Esophagus (tissue), 2 donors: ENCODE measurements around the gene DBX1. TPM values are rescaled to one million over a fixed set of nuclear protein-coding genes. Genes with fewer than 3 reads are reported as not detected.

Source experiments
- H3K27ac ChIP-seq, 2 donors: one replicate each; pipeline ENCODE4 v1.5.1; 2013; ENCODE audit warnings: low read depth in 2 of 2, mild to moderate bottlenecking in 2 of 2, inconsistent platforms in 1 of 2, low read length in 1 of 2, moderate library complexity in 1 of 2
- H3K27me3 ChIP-seq, 2 donors: one replicate each; pipeline ENCODE4 v1.6.1; 2013; ENCODE audit warnings: low read length in 2 of 2, control low read depth in 1 of 2, mild to moderate bottlenecking in 1 of 2; ENCODE audit not compliant: insufficient read depth in 2 of 2, control insufficient read depth in 1 of 2
- H3K36me3 ChIP-seq, 2 donors: one replicate each; pipeline ENCODE4 v1.6.1; 2013; ENCODE audit warnings: low read length in 1 of 2; ENCODE audit not compliant: control insufficient read depth in 2 of 2, insufficient read depth in 2 of 2
- H3K4me1 ChIP-seq, 2 donors: one replicate each; pipeline ENCODE4 v1.6.1; 2013; ENCODE audit warnings: low read length in 1 of 2; ENCODE audit not compliant: control insufficient read depth in 2 of 2, insufficient read depth in 2 of 2
- H3K4me3 ChIP-seq, 2 donors: one replicate each; pipeline ENCODE4 v1.5.1; 2013; ENCODE audit warnings: low read length in 2 of 2, mild to moderate bottlenecking in 2 of 2, low read depth in 1 of 2, moderate library complexity in 1 of 2
- H3K9me3 ChIP-seq, 2 donors: one replicate each; pipeline ENCODE4 v1.6.1; 2013; ENCODE audit warnings: mild to moderate bottlenecking in 2 of 2, low read depth in 1 of 2, low read length in 1 of 2, moderate library complexity in 1 of 2; ENCODE audit not compliant: control insufficient read depth in 2 of 2, insufficient read depth in 1 of 2
- WGBS, 2 donors: extraction: QIAGEN DNeasy Blood & Tissue Kit; methylation state at CpG; one replicate each; pipeline ENCODE4 v1.1.7; 2013; 5-methylcytosine and 5-hydroxymethylcytosine counted together
- polyA plus RNA-seq, 2 donors: library from polyadenylated mRNA; stranded (reverse); fragments of 200-250 nt; gene quantifications; one replicate each; pipeline ENCODE4 v1.2.3, GENCODE V29; 2013
- donor health status: healthy with polysubstance abuse.
- donor health status: Bipolar disorder and iron deficiency.

The DBX1 gene
- polyA plus RNA-seq, 2 donors = not detected

GRCh38 chr11:20126724-20127123, 33.6 kb downstream of the DBX1 start:
- 71 to 79% methylated on average over 8 of the region's 8 CpGs for WGBS, 2 donors
- H3K4me1 ChIP-seq = peaks cover 0 to 1% of the 10 kb centered on the region in 2 donors

DNA sequence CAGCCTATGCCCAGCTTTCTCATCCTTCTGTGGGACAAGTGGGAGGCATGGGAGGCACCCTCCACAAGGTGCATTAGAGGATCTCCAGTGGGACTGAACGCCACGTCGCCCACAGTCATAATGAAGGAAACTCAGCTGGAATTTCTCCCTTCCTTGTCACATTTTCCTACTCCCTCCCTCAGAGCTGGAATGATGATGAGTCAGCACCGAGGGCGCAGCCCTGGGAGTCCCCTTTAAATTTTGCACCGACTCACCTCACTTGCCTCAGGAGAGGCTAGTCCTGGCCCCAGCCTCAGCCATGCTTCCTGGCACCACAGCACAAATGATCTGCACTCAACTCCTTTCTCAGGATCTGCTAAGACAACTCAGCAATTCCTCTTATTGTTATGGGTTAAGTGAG, 34.3 kb downstream of the DBX1 start:
- no peaks in the 10 kb centered on the region for H3K36me3 ChIP-seq
- WGBS, 2 donors = 58 to 65% methylated on average over 6 of the region's 6 CpGs
- no peaks in the 10 kb centered on the region for H3K4me1 ChIP-seq
- no peak overlapping the region for H3K27ac ChIP-seq
- no peaks in the 10 kb centered on the region for H3K9me3 ChIP-seq
- H3K27me3 ChIP-seq = no peaks in the 10 kb centered on the region
- no peak overlapping the region for H3K4me3 ChIP-seq

More at GRCh38 chr11:20126724-20127123, 33.6 kb downstream of the DBX1 start:
- no peaks in the 10 kb centered on the region for H3K27me3 ChIP-seq
- H3K27ac ChIP-seq = no peak overlapping the region
- H3K36me3 ChIP-seq = no peaks in the 10 kb centered on the region
- no peak overlapping the region for H3K4me3 ChIP-seq
- H3K9me3 ChIP-seq = no peaks in the 10 kb centered on the region

GRCh38 chr11:20122131-20122530, 38.1 kb downstream of the DBX1 start:
- Histone ChIP-seq H3K36me3 (peaks cover 6 to 18% of the 10 kb centered on the region in 2 donors), H3K4me3 (no peak overlapping the region), H3K27me3 (no peaks in the 10 kb centered on the region), H3K27ac (no peak overlapping the region), H3K9me3 (no peaks in the 10 kb centered on the region), H3K4me1 (no peaks in the 10 kb centered on the region)
- 74 to 83% methylated on average over 3 of the region's 3 CpGs for WGBS, 2 donors

GRCh38 chr11:20120134-20120925, 39.9 kb downstream of the DBX1 start:
- Histone ChIP-seq H3K27ac (no peak overlapping the region), H3K36me3 (peaks cover 6 to 20% of the 10 kb centered on the region in 2 donors), H3K27me3 (no peaks in the 10 kb centered on the region), H3K4me1 (no peaks in the 10 kb centered on the region), H3K9me3 (no peaks in the 10 kb centered on the region), H3K4me3 (no peak overlapping the region)
- 89 to 92% methylated on average over 7 of the region's 7 CpGs for WGBS, 2 donors

- H3K9me3 ChIP-seq = no peaks in the 10 kb centered on the region
- WGBS, 2 donors = 91 to 93% methylated on average over 12 of the region's 12 CpGs
- H3K36me3 ChIP-seq = peaks cover 6 to 26% of the 10 kb centered on the region in 2 donors
These were observed 41.0 kb downstream of the DBX1 start for GRCh38 chr11:20119315-20119714.

GRCh38 chr11:20118209-20118608, 42.1 kb downstream of the DBX1 start:
- H3K36me3 ChIP-seq = peaks cover 6 to 26% of the 10 kb centered on the region in 2 donors
- H3K27me3 ChIP-seq = no peaks in the 10 kb centered on the region
- H3K4me1 ChIP-seq = no peaks in the 10 kb centered on the region
- no peaks in the 10 kb centered on the region for H3K9me3 ChIP-seq
- WGBS, 2 donors = 94% methylated on average over 15 of the region's 15 CpGs
- no peak overlapping the region for H3K27ac ChIP-seq
- no peak overlapping the region for H3K4me3 ChIP-seq

More at GRCh38 chr11:20119315-20119714, 41.0 kb downstream of the DBX1 start:
- Histone ChIP-seq H3K27ac (no peak overlapping the region), H3K4me3 (no peak overlapping the region), H3K27me3 (no peaks in the 10 kb centered on the region), H3K4me1 (no peaks in the 10 kb centered on the region)

- no peak overlapping the region for H3K27ac ChIP-seq
- 71 to 81% methylated on average over 5 of the region's 5 CpGs for WGBS, 2 donors
- H3K4me1 ChIP-seq = peaks cover 4 to 6% of the 10 kb centered on the region in 2 donors
- peaks cover 6 to 26% of the 10 kb centered on the region in 2 donors for H3K36me3 ChIP-seq
- H3K4me3 ChIP-seq = no peak overlapping the region
- no peaks in the 10 kb centered on the region for H3K9me3 ChIP-seq
- H3K27me3 ChIP-seq = no peaks in the 10 kb centered on the region
These were observed 43.0 kb downstream of the DBX1 start for GRCh38 chr11:20117291-20117690.

GRCh38 chr11:20116825-20117224, 43.5 kb downstream of the DBX1 start:
- Histone ChIP-seq H3K9me3 (no peaks in the 10 kb centered on the region), H3K4me3 (no peak overlapping the region), H3K4me1 (peaks cover 4 to 10% of the 10 kb centered on the region in 2 donors), H3K27ac (no peak overlapping the region), H3K36me3 (peaks cover 6 to 26% of the 10 kb centered on the region in 2 donors), H3K27me3 (no peaks in the 10 kb centered on the region)
- 0 to 58% methylated on average over 1 of the region's 1 CpG for WGBS, 2 donors

GRCh38 chr11:20114588-20114987, 45.7 kb downstream of the DBX1 start:
- peaks cover 6 to 12% of the 10 kb centered on the region in 2 donors for H3K4me1 ChIP-seq

DNA sequence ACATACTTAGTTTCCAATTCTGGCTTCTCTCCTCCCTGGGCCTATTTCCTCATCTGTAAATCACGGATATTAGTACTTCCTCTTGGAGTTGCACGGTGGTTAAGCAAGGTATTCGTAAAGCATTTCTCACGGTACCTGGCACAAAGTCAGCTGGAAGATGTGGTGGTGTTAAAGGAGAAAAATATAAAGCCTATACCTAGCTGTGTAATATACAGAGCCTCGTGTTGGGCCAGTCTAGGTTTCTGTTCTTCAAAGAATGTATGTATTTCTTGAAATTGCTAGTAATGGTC, 47.2 kb downstream of the DBX1 start:
- Histone ChIP-seq H3K27me3 (no peaks in the 10 kb centered on the region), H3K27ac (peak overlapping the region; percentile 93 to 96), H3K4me1 (peaks cover 6 to 12% of the 10 kb centered on the region in 2 donors), H3K4me3 (no peak overlapping the region), H3K36me3 (peaks cover 7 to 18% of the 10 kb centered on the region in 2 donors), H3K9me3 (no peaks in the 10 kb centered on the region)
- WGBS, 2 donors = 39 to 45% methylated on average over 5 of the region's 5 CpGs

More at GRCh38 chr11:20114588-20114987, 45.7 kb downstream of the DBX1 start:
- Histone ChIP-seq H3K27me3 (no peaks in the 10 kb centered on the region), H3K36me3 (peaks cover 6 to 29% of the 10 kb centered on the region in 2 donors), H3K27ac (no peak overlapping the region), H3K9me3 (no peaks in the 10 kb centered on the region), H3K4me3 (no peak overlapping the region)
- WGBS, 2 donors = 95 to 96% methylated on average over 10 of the region's 10 CpGs
